Neural progenitor cell (in vitro differentiated cells): ENCODE data around the gene P4HTM.

Experiments
- EZH2 ChIP-seq: fragments of 200-600 bp; sonication (generic); IDR thresholded peaks from 2 replicates; pipeline ENCODE4 v1.6.1; 2017; ENCODE audit warnings: antibody characterized with exemption, mild to moderate bottlenecking, moderate library complexity
- TF ChIP-seq, protein P1 (sequence below): fragments of 200-600 bp; sonication (generic); IDR thresholded peaks from 2 replicates; pipeline ENCODE4 v1.5.1; 2017; ENCODE audit warnings: antibody characterized with exemption, mild to moderate bottlenecking

DNA sequence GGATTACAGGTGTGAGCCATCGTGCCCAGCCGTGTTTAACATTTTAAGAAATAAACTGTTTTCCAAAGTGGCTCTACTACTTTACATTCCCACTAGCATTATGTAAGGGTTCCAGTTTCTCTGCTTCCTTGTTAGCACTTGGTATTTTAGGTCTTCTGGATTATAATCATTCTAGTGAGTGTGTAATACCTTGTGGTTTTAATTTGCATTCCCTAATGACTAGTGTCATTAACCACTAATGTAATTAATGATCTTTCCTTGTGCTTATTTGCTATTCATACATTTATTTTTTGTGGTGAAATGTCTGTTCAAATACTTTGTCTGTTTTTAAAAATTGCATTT is 40.7 kb upstream of the P4HTM start:
- TF ChIP-seq, protein P1, sequence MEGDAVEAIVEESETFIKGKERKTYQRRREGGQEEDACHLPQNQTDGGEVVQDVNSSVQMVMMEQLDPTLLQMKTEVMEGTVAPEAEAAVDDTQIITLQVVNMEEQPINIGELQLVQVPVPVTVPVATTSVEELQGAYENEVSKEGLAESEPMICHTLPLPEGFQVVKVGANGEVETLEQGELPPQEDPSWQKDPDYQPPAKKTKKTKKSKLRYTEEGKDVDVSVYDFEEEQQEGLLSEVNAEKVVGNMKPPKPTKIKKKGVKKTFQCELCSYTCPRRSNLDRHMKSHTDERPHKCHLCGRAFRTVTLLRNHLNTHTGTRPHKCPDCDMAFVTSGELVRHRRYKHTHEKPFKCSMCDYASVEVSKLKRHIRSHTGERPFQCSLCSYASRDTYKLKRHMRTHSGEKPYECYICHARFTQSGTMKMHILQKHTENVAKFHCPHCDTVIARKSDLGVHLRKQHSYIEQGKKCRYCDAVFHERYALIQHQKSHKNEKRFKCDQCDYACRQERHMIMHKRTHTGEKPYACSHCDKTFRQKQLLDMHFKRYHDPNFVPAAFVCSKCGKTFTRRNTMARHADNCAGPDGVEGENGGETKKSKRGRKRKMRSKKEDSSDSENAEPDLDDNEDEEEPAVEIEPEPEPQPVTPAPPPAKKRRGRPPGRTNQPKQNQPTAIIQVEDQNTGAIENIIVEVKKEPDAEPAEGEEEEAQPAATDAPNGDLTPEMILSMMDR, result no peak
- no peak for TF ChIP-seq EZH2
